Osteoblast (primary cell): ENCODE measurements around the gene CLDN4. TPM values are rescaled to one million over a fixed set of nuclear protein-coding genes. Genes with fewer than 3 reads are reported as not detected.

Experiments used
- DNase-seq: peaks from one replicate; pipeline ENCODE4 v3.0.0; 2011; ENCODE audit warnings: low spot score, mixed read lengths; ENCODE audit not compliant: insufficient read length; ENCODE audit errors: missing footprints
- H2AFZ ChIP-seq: 2 replicates; pipeline ENCODE4 v1.6.0; 2011; ENCODE audit warnings: mild to moderate bottlenecking, low read length
- H3K27ac ChIP-seq: 2 replicates; pipeline ENCODE4 v1.5.1; 2011; ENCODE audit warnings: mild to moderate bottlenecking, low read depth, low read length, moderate library complexity
- H3K27me3 ChIP-seq: 2 replicates; pipeline ENCODE4 v1.6.0; 2012; ENCODE audit warnings: mild to moderate bottlenecking, control low read depth, inconsistent platforms, low read length, moderate library complexity; ENCODE audit not compliant: insufficient read depth
- H3K36me3 ChIP-seq: 2 replicates; pipeline ENCODE4 v1.5.1; 2011; ENCODE audit warnings: mild to moderate bottlenecking, low read length, control low read depth, moderate library complexity; ENCODE audit not compliant: insufficient read depth
- H3K4me1 ChIP-seq: 2 replicates; pipeline ENCODE4 v1.5.1; 2011; ENCODE audit warnings: mild to moderate bottlenecking, low read length, control low read depth, moderate library complexity; ENCODE audit not compliant: insufficient read depth
- H3K4me2 ChIP-seq: 2 replicates; pipeline ENCODE4 v1.6.0; 2011; ENCODE audit warnings: mild to moderate bottlenecking, low read length; ENCODE audit not compliant: insufficient read depth
- H3K4me3 ChIP-seq: fragments of 200-600 bp; sonication (generic); 3 replicates; pipeline ENCODE4 v1.5.1; 2012; ENCODE audit warnings: mild to moderate bottlenecking, low read length, inconsistent platforms; ENCODE audit not compliant: insufficient read depth
- H3K79me2 ChIP-seq: 2 replicates; pipeline ENCODE4 v1.6.0; 2012; ENCODE audit warnings: mild to moderate bottlenecking, low read length, control low read depth, inconsistent platforms; ENCODE audit not compliant: insufficient read depth
- H3K9me3 ChIP-seq: 2 replicates; pipeline ENCODE4 v1.5.1; 2011; ENCODE audit warnings: low read depth, low read length, control low read depth
- H4K20me1 ChIP-seq: 2 replicates; pipeline ENCODE4 v1.6.0; 2012; ENCODE audit warnings: mild to moderate bottlenecking, low read length, control low read depth; ENCODE audit not compliant: insufficient read depth
- CTCF ChIP-seq: IDR thresholded peaks from 2 replicates; pipeline ENCODE4 v1.5.1; 2011; ENCODE audit warnings: mild to moderate bottlenecking, low read depth, low read length, moderate library complexity; ENCODE audit errors: extremely low read depth
- total RNA-seq: library from RNA; depleted of rRNA; stranded (reverse); fragments of >200 nt; gene quantifications from 2 replicates; pipeline ENCODE4 v1.2.3, GENCODE V29; 2012

CLDN4 gene
- total RNA-seq, 1 donor = 0.36 TPM

- no peak overlapping the region for H3K27ac ChIP-seq
- no peak overlapping the region for H3K4me3 ChIP-seq
- no peak for TF ChIP-seq CTCF
- H2AFZ ChIP-seq = no peak overlapping the region
- no peaks in the 10 kb centered on the region for H3K9me3 ChIP-seq
- H4K20me1 ChIP-seq = no peaks in the 10 kb centered on the region
- H3K4me1 ChIP-seq = peaks cover 3% of the 10 kb centered on the region
- DNase-seq = peak; percentile 66
- H3K36me3 ChIP-seq = no peaks in the 10 kb centered on the region
- no peak overlapping the region for H3K4me2 ChIP-seq
- H3K79me2 ChIP-seq = no peaks in the 10 kb centered on the region
- H3K27me3 ChIP-seq = no peaks in the 10 kb centered on the region
Observed at GRCh38 chr7:73839290-73839689, 8.5 kb downstream of the CLDN4 start.

- Histone ChIP-seq H3K9me3 (no peaks in the 10 kb centered on the region), H3K27me3 (no peaks in the 10 kb centered on the region), H3K79me2 (no peaks in the 10 kb centered on the region), H3K4me1 (peaks cover 6% of the 10 kb centered on the region), H3K27ac (no peak overlapping the region), H3K4me2 (no peak overlapping the region), H3K4me3 (no peak overlapping the region), H4K20me1 (no peaks in the 10 kb centered on the region), H3K36me3 (no peaks in the 10 kb centered on the region), H2AFZ (no peak overlapping the region)
- no peak for TF ChIP-seq CTCF
- DNase-seq = peak; percentile 82
Observed at GRCh38 chr7:73839743-73840714, 9.2 kb downstream of the CLDN4 start.

DNA sequence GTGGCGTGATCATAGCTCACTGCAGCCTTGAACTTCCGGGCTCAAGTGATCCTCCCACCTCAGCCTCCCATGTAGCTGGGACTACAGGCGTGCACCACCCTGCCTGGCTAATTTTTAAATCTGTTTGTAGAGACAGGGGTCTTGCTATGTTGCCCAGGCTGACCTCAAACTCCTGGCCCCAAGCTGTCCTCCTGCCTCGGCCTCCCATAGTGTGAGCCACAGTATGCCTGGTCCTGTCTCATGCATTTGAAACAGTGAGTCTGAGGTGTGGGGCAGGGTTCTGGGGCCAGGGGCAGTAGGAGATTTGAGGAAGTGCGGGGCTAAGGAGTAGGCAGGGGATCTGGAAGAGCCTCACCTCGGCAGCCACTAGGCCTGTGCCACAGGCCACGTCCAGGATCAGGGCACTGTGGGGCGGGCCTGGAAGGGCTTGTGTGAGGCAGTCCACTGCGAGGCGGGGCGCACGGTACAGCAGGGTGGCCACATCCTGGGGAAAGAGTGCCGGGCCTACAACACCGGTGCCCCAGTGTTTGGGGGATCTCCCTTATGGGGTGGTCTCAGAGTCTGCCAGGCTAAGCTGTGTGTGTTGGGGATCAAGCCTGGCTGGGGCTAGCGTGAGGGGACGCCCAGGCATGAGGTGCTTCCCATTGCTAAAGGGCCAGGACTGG is 10.1 kb downstream of the CLDN4 start:
- H3K36me3 ChIP-seq = no peaks in the 10 kb centered on the region
- H3K27me3 ChIP-seq = no peaks in the 10 kb centered on the region
- no peak overlapping the region for H3K27ac ChIP-seq
- H3K4me1 ChIP-seq = peaks cover 14% of the 10 kb centered on the region
- TF ChIP-seq CTCF = no peak
- H3K79me2 ChIP-seq = no peaks in the 10 kb centered on the region
- no peaks in the 10 kb centered on the region for H4K20me1 ChIP-seq
- H3K4me3 ChIP-seq = no peak overlapping the region
- H3K9me3 ChIP-seq = no peaks in the 10 kb centered on the region
- no peak overlapping the region for H2AFZ ChIP-seq
- H3K4me2 ChIP-seq = no peak overlapping the region
- DNase-seq = peak; percentile 74

DNA sequence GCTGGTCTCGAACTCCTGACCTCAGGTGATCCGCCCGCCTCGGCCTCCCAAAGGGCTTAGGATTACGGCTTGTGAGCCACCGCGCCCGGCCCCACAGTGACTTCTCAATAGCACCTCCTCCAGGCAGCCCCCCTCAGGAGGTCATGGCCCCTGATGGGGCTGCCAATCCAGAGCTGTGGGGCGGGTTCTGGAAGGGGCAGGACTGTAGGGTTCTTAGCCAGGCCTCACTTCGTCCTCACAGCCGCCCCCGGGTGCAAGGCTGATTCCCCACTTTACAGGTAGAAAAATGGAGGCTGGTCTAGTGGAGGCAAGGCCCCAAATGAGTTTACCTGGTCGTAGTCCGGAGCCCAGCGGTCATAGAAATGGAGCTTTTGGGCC is 10.9 kb downstream of the CLDN4 start:
- H2AFZ ChIP-seq = peak overlapping the region; percentile 89

More for the DNA sequence above, 10.9 kb downstream of the CLDN4 start:
- Histone ChIP-seq H3K27me3 (no peaks in the 10 kb centered on the region), H3K79me2 (no peaks in the 10 kb centered on the region), H3K9me3 (no peaks in the 10 kb centered on the region), H3K36me3 (no peaks in the 10 kb centered on the region), H3K4me1 (peaks cover 15% of the 10 kb centered on the region), H3K4me2 (peak overlapping the region; percentile 84), H4K20me1 (no peaks in the 10 kb centered on the region), H3K27ac (peak overlapping the region; percentile 66), H3K4me3 (peak overlapping the region; percentile 82)
- TF ChIP-seq CTCF = no peak
- peak; percentile 87 for DNase-seq
